ENCODE data around the gene MYO16. TPM values are rescaled to one million over a fixed set of nuclear protein-coding genes. Genes with fewer than 3 reads are reported as not detected.

The MYO16 gene
- total and polyA plus RNA-seq, 3 donors from 2014 or later, result 3.1 to 4.0 (median 3.4) TPM

GRCh38 chr13:108768035-108768434, 138.6 kb downstream of the MYO16 start:
- 84 to 88% methylated on average over 5 of the region's 5 CpGs for WGBS, 2 donors
- no peak overlapping the region for H3K27ac ChIP-seq
- TF ChIP-seq CTCF (IDR thresholded peaks at IDR 0.05) (no peak), POLR2A (IDR thresholded peaks at IDR 0.05) (no peak)
- H3K27me3 ChIP-seq, result no peaks in the 10 kb centered on the region
- intact Hi-C loops (cut with DNase I; ENCODE audit: low total_unique reads), result no loop called here
- DNase-seq, result no peak
- H3K9me3 ChIP-seq, result no peaks in the 10 kb centered on the region
- no peaks in the 10 kb centered on the region for H3K36me3 ChIP-seq (ENCODE audit: low read depth, missing control alignments)
- H3K4me3 ChIP-seq, result no peak overlapping the region
- no peaks in the 10 kb centered on the region for H3K4me1 ChIP-seq

GRCh38 chr13:108769213-108770070, 140.0 kb downstream of the MYO16 start:
- 80 to 85% methylated on average over 10 of the region's 10 CpGs for WGBS, 2 donors
- DNase-seq, result no peak
- no peaks in the 10 kb centered on the region for H3K36me3 ChIP-seq (ENCODE audit: low read depth, missing control alignments)
- intact Hi-C loops (cut with DNase I; ENCODE audit: low total_unique reads), result no loop called here
- no peak overlapping the region for H3K27ac ChIP-seq
- H3K27me3 ChIP-seq, result no peaks in the 10 kb centered on the region
- H3K4me1 ChIP-seq, result no peaks in the 10 kb centered on the region
- no peak for TF ChIP-seq POLR2A (IDR thresholded peaks at IDR 0.05)
- no peak for TF ChIP-seq CTCF (IDR thresholded peaks at IDR 0.05)
- no peak overlapping the region for H3K4me3 ChIP-seq
- H3K9me3 ChIP-seq, result no peaks in the 10 kb centered on the region

GRCh38 chr13:108775597-108775996, 146.2 kb downstream of the MYO16 start:
- no peak for DNase-seq
- Histone ChIP-seq H3K4me3 (no peak overlapping the region), H3K27me3 (no peaks in the 10 kb centered on the region), H3K9me3 (no peaks in the 10 kb centered on the region), H3K4me1 (no peaks in the 10 kb centered on the region), H3K36me3 (ENCODE audit: low read depth, missing control alignments) (no peaks in the 10 kb centered on the region), H3K27ac (no peak overlapping the region)
- WGBS, 2 donors, result 71% methylated on average over 8 of the region's 8 CpGs
- intact Hi-C loops (cut with DNase I; ENCODE audit: low total_unique reads), result no loop called here
- TF ChIP-seq CTCF (IDR thresholded peaks at IDR 0.05) (no peak), POLR2A (IDR thresholded peaks at IDR 0.05) (no peak)

GRCh38 chr13:108776650-108777049, 147.2 kb downstream of the MYO16 start:
- DNase-seq, result no peak
- H3K4me3 ChIP-seq, result no peak overlapping the region
- intact Hi-C loops (cut with DNase I; ENCODE audit: low total_unique reads), result no loop called here
- no peaks in the 10 kb centered on the region for H3K4me1 ChIP-seq
- WGBS, 2 donors, result 54 to 67% methylated on average over 3 of the region's 3 CpGs
- no peaks in the 10 kb centered on the region for H3K36me3 ChIP-seq (ENCODE audit: low read depth, missing control alignments)
- H3K9me3 ChIP-seq, result no peaks in the 10 kb centered on the region
- no peak overlapping the region for H3K27ac ChIP-seq
- H3K27me3 ChIP-seq, result no peaks in the 10 kb centered on the region
- TF ChIP-seq CTCF (IDR thresholded peaks at IDR 0.05) (no peak), POLR2A (IDR thresholded peaks at IDR 0.05) (no peak)
